Measurements from ENCODE around the gene ZCCHC18. TPM values are rescaled to one million over a fixed set of nuclear protein-coding genes. Genes with fewer than 3 reads are reported as not detected.

Gene ZCCHC18
- total RNA-seq, 1 experiment from 2014 or later, result 0.62 TPM

DNA sequence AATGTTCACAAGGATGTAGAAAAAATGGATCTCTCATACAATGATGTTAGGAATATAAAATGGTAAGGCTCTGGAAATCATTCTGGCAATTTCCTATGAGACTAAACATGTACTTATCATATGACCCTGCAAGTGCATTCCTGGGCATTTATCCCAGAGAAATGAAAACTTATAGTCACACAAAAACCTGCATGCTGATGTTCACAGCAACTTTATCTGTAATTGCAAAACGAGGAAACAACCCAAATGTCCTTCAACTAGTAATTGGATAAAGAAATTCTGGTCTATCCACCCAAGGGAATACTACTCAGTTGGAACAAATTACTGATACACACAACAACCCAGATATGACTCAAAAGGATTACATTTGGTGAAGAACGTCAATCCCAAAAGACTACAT, 14.5 kb downstream of the ZCCHC18 start:
- intact Hi-C loops (cut with micrococcal nuclease; ENCODE audit: unreplicated experiment), result no loop called here
- no peaks in the 10 kb centered on the region for H3K4me1 ChIP-seq (ENCODE audit: control insufficient read depth, insufficient read depth, low read length)
- POLR2A ChIA-PET, result no interaction called here
- H3K9me3 ChIP-seq (ENCODE audit: control insufficient read depth, insufficient read depth, low read depth, low read length), result no peaks in the 10 kb centered on the region
- TF ChIP-seq SIN3A (IDR thresholded peaks at IDR 0.05; ENCODE audit: borderline replicate concordance, insufficient read depth, low read depth, low read length) (no peak), POLR2AphosphoS5 (IDR thresholded peaks at IDR 0.05; ENCODE audit: low read depth, low read length) (no peak), TCF7L2 (IDR thresholded peaks at IDR 0.05; ENCODE audit: low read depth, low read length) (no peak)
- TF ChIP-seq, protein P1, sequence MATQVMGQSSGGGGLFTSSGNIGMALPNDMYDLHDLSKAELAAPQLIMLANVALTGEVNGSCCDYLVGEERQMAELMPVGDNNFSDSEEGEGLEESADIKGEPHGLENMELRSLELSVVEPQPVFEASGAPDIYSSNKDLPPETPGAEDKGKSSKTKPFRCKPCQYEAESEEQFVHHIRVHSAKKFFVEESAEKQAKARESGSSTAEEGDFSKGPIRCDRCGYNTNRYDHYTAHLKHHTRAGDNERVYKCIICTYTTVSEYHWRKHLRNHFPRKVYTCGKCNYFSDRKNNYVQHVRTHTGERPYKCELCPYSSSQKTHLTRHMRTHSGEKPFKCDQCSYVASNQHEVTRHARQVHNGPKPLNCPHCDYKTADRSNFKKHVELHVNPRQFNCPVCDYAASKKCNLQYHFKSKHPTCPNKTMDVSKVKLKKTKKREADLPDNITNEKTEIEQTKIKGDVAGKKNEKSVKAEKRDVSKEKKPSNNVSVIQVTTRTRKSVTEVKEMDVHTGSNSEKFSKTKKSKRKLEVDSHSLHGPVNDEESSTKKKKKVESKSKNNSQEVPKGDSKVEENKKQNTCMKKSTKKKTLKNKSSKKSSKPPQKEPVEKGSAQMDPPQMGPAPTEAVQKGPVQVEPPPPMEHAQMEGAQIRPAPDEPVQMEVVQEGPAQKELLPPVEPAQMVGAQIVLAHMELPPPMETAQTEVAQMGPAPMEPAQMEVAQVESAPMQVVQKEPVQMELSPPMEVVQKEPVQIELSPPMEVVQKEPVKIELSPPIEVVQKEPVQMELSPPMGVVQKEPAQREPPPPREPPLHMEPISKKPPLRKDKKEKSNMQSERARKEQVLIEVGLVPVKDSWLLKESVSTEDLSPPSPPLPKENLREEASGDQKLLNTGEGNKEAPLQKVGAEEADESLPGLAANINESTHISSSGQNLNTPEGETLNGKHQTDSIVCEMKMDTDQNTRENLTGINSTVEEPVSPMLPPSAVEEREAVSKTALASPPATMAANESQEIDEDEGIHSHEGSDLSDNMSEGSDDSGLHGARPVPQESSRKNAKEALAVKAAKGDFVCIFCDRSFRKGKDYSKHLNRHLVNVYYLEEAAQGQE (IDR thresholded peaks at IDR 0.05; ENCODE audit: insufficient read depth in 1 of 2, low read depth in 2 of 2, low read length in 1 of 2), result no peak
- TF ChIP-seq, protein P2, sequence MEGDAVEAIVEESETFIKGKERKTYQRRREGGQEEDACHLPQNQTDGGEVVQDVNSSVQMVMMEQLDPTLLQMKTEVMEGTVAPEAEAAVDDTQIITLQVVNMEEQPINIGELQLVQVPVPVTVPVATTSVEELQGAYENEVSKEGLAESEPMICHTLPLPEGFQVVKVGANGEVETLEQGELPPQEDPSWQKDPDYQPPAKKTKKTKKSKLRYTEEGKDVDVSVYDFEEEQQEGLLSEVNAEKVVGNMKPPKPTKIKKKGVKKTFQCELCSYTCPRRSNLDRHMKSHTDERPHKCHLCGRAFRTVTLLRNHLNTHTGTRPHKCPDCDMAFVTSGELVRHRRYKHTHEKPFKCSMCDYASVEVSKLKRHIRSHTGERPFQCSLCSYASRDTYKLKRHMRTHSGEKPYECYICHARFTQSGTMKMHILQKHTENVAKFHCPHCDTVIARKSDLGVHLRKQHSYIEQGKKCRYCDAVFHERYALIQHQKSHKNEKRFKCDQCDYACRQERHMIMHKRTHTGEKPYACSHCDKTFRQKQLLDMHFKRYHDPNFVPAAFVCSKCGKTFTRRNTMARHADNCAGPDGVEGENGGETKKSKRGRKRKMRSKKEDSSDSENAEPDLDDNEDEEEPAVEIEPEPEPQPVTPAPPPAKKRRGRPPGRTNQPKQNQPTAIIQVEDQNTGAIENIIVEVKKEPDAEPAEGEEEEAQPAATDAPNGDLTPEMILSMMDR (IDR thresholded peaks at IDR 0.05), result no peak
- in situ Hi-C loops (cut with HindIII; ENCODE audit: low pct_unique_long_range_greater_than_20kb, low sequenced_read_pairs), result no loop called here
- H3K36me3 ChIP-seq (ENCODE audit: control insufficient read depth, insufficient read depth, low read length), result no peaks in the 10 kb centered on the region
- ATAC-seq (no peak), DNase-seq (ENCODE audit: low read depth, low spot score) (no peak)
- H3K27me3 ChIP-seq (ENCODE audit: control insufficient read depth, insufficient read depth, low read length), result no peaks in the 10 kb centered on the region
- no peak overlapping the region for H3K4me3 ChIP-seq (ENCODE audit: low read depth in 2 of 2, low read length in 2 of 2)
- CTCF ChIA-PET, result no interaction called here
- no TSS peak for BruUV-seq (replicated peaks)
- H3K27ac ChIP-seq (ENCODE audit: low read length), result no peak overlapping the region

DNA sequence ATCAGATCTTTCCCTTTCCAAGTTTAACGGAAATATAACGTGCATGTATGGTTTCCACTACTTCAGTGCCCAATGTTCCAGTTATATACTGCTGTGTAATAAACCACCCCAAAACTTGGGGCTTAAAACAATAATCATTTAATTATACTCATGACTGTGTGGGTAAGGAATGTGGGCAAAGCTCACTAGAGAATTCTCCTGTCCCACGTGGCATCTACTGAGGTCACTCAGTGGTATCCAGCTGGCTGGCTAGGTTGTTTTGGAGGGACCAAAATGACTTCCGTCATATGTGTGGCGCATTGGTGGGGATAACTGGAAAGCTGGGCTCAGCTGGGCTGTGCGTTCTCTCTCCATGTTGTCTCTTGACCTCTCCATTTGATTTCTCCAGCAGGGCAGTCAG, 18.5 kb downstream of the ZCCHC18 start:
- Histone ChIP-seq H3K27me3 (ENCODE audit: control insufficient read depth, insufficient read depth, low read length) (no peaks in the 10 kb centered on the region), H3K4me3 (ENCODE audit: low read depth in 2 of 2, low read length in 2 of 2) (no peak overlapping the region), H3K4me1 (ENCODE audit: control insufficient read depth, insufficient read depth, low read length) (no peaks in the 10 kb centered on the region), H3K36me3 (ENCODE audit: control insufficient read depth, insufficient read depth, low read length) (no peaks in the 10 kb centered on the region), H3K9me3 (ENCODE audit: control insufficient read depth, insufficient read depth, low read depth, low read length) (no peaks in the 10 kb centered on the region), H3K27ac (ENCODE audit: low read length) (no peak overlapping the region)
- DNase-seq (ENCODE audit: low read depth, low spot score) (no peak), ATAC-seq (no peak)
- ChIA-PET CTCF (no interaction called here), POLR2A (no interaction called here)
- TF ChIP-seq SIN3A (IDR thresholded peaks at IDR 0.05; ENCODE audit: borderline replicate concordance, insufficient read depth, low read depth, low read length) (no peak), POLR2AphosphoS5 (IDR thresholded peaks at IDR 0.05; ENCODE audit: low read depth, low read length) (no peak), TCF7L2 (IDR thresholded peaks at IDR 0.05; ENCODE audit: low read depth, low read length) (no peak)
- TF ChIP-seq, protein P1 (IDR thresholded peaks at IDR 0.05; ENCODE audit: insufficient read depth in 1 of 2, low read depth in 2 of 2, low read length in 1 of 2), result no peak
- TF ChIP-seq, protein P2 (IDR thresholded peaks at IDR 0.05), result no peak
- BruUV-seq (replicated peaks), result no TSS peak
- intact Hi-C loops (cut with micrococcal nuclease; ENCODE audit: unreplicated experiment) (loop anchor here (10.0 kb wide), 1 partner anchor 286 kb away; no protein-coding TSS in a partner anchor), in situ Hi-C loops (cut with HindIII; ENCODE audit: low pct_unique_long_range_greater_than_20kb, low sequenced_read_pairs) (no loop called here)

Measured in Panc1 (cell line).